HepG2 (cell line): ENCODE data around the gene TSSK2. TPM values are rescaled to one million over a fixed set of nuclear protein-coding genes. Genes with fewer than 3 reads are reported as not detected.

Source experiments
- AGO1 ChIP-seq: fragments of 200-400 bp; formaldehyde crosslinking; IDR thresholded peaks from 2 replicates; pipeline ENCODE4 v1.6.1; 2017; ENCODE audit warnings: mild to moderate bottlenecking, low read depth, low read length, moderate library complexity; ENCODE audit not compliant: poor library complexity, severe bottlenecking
- DPF2 ChIP-seq: sonication (generic); formaldehyde crosslinking; IDR thresholded peaks from 2 replicates; pipeline ENCODE4 v1.4.0; 2020; ENCODE audit warnings: mild to moderate bottlenecking, low read depth, missing genetic modification reagents, borderline replicate concordance
- RBFOX2 ChIP-seq: fragments of 200-400 bp; formaldehyde crosslinking; IDR thresholded peaks from 2 replicates; pipeline ENCODE4 v1.6.1; 2017; ENCODE audit warnings: low read depth, mild to moderate bottlenecking, low read length
- SOX6 ChIP-seq, 2 experiments: fragments of 450-650 bp in 1 of 2; sonication (generic) in 1 of 2; formaldehyde crosslinking in 1 of 2; IDR thresholded peaks; 2 replicates each; pipeline versions ENCODE4 v1.4.0 to v1.6.1; 2017 to 2020; ENCODE audit warnings: antibody characterized with exemption in 1 of 2, mild to moderate bottlenecking in 1 of 2, missing genetic modification reagents in 1 of 2
- U2AF1 ChIP-seq: fragments of 200-400 bp; formaldehyde crosslinking; optimal IDR thresholded peaks from 2 replicates; pipeline ENCODE3; 2017; ENCODE audit warnings: mild to moderate bottlenecking, low read depth, low read length
- XRCC5 ChIP-seq: fragments of 200-400 bp; formaldehyde crosslinking; optimal IDR thresholded peaks from 2 replicates; pipeline ENCODE3; 2017; ENCODE audit warnings: mild to moderate bottlenecking, low read length
- ZNF547 ChIP-seq: sonication (generic); formaldehyde crosslinking; IDR thresholded peaks from 2 replicates; pipeline ENCODE4 v1.5.1; 2020; ENCODE audit warnings: mild to moderate bottlenecking, missing genetic modification reagents
- polyA plus RNA-seq, 8 experiments: library from polyadenylated mRNA; depleted of rRNA in 3 of 8; stranded (reverse) in 7 of 8; unstranded in 1 of 8; fragments of >200 nt; fragmentation: Illumina TruSeq in 4 of 8; extraction: Trizol in 4 of 8; gene quantifications; 2 replicates each; pipeline versions ENCODE4 v1.2.1 to v1.2.3, GENCODE V29; 2011 to 2016; ENCODE audit warnings: low read depth in 4 of 8, missing spikeins in 1 of 8, mixed read lengths in 1 of 8; ENCODE audit not compliant: insufficient read depth in 1 of 8
- total RNA-seq, 5 experiments: library from RNA; depleted of rRNA; stranded (reverse); fragments of >200 nt; fragmentation: Illumina TruSeq; extraction: Trizol; gene quantifications; 2 replicates each; pipeline ENCODE4 v1.2.3, GENCODE V29; 2016; ENCODE audit warnings: low read depth in 1 of 5
- TF ChIP-seq, protein P1 (sequence below): sonication (generic); formaldehyde crosslinking; IDR thresholded peaks from 2 replicates; pipeline ENCODE4 v1.8.0; 2022; ENCODE audit warnings: mild to moderate bottlenecking, missing genetic modification reagents, moderate library complexity
- TF ChIP-seq, protein P2 (sequence below): sonication (generic); formaldehyde crosslinking; IDR thresholded peaks from 2 replicates; pipeline ENCODE4 v1.5.0; 2020; ENCODE audit warnings: mild to moderate bottlenecking, missing genetic modification reagents, borderline replicate concordance

The TSSK2 gene
- total and polyA plus RNA-seq, 2 of the 13 experiments (the other 11 are each of a cell fraction or from before 2014, with no cell fraction given), result not detected

DNA sequence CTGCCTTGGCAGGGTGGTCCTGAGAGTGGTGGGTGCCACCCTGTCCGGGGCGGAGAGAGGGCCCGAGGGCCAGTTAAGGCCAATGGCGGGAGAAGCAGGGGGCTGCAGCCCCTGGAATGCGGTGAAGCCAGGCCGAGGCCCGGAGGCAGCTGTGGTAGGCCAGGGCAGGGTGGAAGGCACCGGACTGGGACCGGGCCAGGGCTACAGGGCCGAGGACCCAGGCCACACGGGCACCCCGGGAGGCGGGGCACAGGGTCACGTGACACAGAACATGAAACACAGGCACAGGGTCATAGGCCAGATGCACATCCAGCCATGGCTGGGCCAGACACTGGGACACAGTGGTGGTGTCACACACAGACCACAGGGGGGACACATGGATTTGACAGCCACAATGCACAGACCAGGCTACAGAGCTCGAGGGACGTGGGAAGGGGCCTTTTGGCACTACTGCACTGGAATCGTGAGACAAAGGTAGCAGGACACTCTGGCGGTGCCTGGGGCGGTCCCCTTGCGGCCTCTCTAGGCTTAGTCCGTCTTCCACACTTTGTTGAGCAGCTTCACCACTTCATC, 44.6 kb downstream of the TSSK2 start (continued):
- TF ChIP-seq SOX6 (IDR thresholded peaks at IDR 0.05) (no peak), SOX6 (CRISPR knock-in tag; IDR thresholded peaks at IDR 0.05) (no peak), DPF2 (CRISPR knock-in tag) (no peak), RBFOX2 (peak; percentile 83), XRCC5 (no peak), AGO1 (peak; percentile 82), U2AF1 (no peak), ZNF547 (CRISPR knock-in tag) (0 out of 2 replicates have a peak, but pooled peaks have one; percentile 15)
- TF ChIP-seq, protein P1, sequence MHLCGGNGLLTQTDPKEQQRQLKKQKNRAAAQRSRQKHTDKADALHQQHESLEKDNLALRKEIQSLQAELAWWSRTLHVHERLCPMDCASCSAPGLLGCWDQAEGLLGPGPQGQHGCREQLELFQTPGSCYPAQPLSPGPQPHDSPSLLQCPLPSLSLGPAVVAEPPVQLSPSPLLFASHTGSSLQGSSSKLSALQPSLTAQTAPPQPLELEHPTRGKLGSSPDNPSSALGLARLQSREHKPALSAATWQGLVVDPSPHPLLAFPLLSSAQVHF (CRISPR knock-in tag), result 0 out of 2 replicates have a peak, but pooled peaks have one; percentile 39
- TF ChIP-seq, protein P2, sequence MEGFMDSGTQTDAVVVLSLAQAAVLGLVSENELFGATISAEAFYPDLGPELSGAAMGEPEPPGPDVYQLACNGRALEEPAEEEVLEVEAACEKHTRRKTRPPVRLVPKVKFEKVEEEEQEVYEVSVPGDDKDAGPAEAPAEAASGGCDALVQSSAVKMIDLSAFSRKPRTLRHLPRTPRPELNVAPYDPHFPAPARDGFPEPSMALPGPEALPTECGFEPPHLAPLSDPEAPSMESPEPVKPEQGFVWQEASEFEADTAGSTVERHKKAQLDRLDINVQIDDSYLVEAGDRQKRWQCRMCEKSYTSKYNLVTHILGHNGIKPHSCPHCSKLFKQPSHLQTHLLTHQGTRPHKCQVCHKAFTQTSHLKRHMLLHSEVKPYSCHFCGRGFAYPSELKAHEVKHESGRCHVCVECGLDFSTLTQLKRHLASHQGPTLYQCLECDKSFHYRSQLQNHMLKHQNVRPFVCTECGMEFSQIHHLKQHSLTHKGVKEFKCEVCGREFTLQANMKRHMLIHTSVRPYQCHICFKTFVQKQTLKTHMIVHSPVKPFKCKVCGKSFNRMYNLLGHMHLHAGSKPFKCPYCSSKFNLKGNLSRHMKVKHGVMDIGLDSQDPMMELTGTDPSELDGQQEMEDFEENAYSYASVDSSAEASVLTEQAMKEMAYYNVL, result no peak
